Fibroblast of peridontal ligament (primary cell): ENCODE data around the gene SPATA6L.

ENCODE experiments used
- DNase-seq: peaks from one replicate; pipeline ENCODE4 v3.0.0-alpha.2; 2010; ENCODE audit errors: extremely low read depth

Gene SPATA6L, protein sequence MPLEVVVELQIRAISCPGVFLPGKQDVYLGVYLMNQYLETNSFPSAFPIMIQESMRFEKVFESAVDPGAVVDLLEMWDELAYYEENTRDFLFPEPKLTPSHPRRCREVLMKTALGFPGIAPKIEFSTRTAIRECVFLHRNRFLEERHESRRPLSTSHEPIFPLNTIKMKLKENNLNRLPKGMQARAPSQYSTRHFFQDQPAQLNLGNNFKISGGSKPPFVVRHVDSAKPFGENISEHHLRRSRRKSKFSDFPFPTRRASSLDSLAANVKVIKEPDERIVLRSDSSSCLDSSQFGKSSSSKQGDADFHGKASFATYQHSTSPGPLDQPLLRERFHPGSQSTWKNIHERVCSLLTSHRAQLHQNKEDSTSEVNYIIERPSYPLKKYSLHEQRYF

DNA sequence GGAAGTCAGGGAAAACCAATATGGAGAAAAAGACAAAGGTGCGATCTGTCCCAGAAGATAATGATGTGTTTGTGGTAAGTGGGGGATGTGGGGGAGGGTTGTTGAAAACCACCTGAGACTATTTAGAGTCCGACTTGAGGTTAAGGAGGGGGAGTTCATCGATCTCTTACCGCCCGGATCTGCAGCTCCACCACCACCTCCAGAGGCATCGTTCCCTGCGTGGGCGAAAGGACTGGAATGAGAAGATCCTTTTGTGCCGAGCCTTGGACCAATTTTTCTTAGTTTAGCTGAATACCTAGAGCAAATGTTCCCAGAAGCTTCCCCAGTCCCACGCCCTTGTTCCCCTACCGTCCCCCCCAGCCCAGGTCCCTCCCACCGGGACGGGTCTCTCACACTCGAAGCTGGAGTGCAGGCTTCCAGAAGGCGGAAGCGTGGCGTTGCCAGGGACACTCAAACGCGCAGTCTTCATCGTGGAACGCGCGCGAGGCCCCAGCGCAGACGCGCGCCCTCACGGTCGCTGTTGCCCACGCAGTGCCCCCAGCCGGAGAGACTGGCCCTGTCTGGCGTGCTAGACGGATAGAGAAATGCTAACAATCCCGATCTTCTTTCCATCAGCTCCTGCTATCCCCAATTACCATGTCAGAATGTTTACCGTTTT, at the start of gene SPATA6L:
Gene SPATA6L, minus strand, starts transcription at position 439 of the 658 bp plus-strand sequence. Its CDS starts 230 bp downstream, at position 209.
- DNase-seq: peak; percentile 45

DNA sequence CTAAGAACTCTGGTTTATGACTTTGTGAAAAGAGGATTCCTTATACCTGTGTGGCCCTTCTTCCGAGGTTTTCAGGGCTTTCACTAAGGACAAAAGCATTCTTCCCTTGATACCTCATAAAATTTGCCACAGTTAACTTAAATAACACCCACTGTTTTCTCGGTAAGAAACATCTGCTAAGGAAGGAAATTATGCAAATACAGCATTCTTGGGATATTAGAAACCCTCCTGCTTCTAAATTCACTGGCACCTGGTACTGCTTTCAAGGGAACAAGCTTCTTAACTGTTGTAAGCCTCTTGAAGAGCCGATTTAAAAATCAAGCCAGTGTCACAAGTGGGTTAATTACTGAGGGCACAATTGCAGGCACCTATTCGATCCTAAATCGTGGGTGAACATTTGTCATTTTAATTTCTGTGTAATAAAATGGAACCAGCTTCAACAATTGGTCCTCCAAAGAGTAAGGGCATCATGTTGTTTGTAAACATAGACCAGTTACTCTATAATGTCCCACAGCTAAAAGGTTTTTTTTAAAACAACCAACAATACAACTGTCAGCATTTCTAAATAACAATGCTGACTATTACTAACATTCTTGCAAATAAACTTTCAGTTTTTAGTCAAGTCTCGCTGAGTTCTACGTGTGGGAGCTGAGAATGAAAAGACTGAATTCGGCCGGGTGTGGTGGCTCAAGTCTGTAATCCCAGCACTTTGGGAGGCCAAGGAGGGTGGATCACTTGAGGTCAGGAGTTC, 48.2 kb upstream of the SPATA6L start:
- DNase-seq: no peak

DNA sequence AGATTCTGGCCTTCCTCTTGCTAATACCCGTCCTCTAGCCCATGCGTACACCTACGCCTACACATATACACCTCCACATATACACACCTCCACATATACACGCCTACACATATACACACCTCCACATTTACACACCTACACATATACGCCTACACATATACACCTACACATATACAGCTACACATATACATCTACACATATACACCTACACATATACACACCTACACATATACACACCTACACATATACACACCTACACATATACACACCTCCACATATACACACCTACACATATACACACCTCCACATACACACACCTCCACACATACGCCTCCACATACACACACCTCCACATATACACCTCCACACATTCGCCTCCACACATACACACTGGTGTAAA, 47.6 kb upstream of the SPATA6L start:
- DNase-seq: no peak

DNA sequence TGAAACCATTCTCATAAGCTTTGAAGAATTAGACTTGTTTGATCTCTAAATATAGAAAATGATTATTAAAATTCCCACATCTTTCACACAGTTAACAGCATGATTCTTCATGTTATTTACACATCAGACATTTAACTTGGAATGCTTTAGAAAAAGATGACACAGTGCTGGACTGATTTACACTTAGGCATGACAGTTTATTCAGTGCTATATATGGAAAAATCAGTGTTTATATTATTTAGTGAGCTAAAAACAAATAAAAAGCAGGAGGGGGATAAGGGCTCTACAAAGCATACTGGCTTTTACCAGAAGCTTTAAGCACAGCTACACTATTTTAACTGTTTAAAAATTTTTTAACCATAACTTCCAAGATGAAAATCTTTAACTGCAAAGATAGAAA, 43.1 kb upstream of the SPATA6L start:
- DNase-seq: no peak

DNA sequence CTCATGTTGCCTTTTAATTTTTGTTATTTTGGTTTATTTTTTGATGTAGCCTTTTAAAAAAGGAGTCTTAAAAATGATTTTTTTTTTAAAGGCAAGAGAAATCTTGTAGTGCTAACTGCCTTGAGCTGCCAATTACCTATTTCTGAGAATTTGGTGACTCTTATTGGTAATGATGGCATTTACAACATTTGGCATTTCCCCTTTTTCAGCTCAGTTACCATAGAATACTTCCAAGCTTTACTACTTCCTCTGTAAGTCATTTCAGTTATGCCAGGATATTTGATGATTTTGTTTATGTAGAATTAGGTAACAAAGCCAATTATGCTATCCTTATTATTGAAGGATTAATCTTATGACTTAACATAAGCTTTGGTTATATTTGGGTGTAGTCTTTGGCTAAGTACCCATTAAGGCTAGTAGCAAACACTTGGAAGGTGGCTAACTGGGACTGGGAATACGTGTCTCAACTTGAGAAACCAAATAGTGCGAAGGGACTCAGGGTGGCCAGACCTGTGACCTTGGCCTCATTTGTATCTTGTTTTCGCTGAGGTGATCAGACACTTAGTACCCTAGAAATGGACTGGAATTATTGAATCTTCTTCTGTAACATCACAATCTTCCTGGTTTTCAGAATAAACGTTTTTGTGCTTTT, 40.8 kb upstream of the SPATA6L start:
- DNase-seq: no peak

DNA sequence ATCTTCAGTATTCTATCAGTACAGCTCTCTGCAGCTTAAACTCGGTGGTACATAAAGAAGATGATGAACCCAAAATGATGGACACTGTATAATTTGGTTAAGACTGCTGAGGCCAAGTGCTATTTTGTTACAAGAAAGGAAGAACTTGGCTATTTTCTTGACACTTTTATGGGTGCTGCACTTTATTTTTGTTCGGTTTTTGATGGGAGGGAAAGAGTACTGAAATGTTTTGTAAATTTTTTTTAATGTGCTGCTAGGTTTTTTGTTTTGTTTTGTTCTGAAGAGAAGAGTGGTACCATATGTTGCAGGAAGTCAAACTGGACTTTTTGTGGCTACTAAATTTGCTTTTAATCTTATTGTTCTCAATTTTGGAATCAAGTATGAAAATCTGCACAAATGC, 39.7 kb upstream of the SPATA6L start:
- no peak for DNase-seq

DNA sequence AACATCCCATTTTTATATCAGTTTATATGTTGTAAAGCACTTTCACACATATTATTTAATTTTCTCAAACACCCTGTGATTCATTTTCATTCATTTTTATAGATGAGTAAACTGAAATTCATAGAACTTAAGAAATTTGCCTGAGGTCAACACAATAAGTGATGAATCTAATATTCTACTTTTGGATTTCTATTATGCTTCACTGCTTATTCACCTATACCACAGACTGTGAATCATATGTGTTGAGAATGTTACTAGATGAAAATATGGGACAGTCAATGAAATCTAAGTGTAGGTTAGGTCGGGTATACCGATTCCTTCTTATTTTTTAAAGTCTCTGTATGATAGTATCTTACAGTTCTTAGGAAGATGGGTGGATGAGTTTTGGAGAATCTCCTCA, 37.8 kb upstream of the SPATA6L start:
- DNase-seq: no peak

DNA sequence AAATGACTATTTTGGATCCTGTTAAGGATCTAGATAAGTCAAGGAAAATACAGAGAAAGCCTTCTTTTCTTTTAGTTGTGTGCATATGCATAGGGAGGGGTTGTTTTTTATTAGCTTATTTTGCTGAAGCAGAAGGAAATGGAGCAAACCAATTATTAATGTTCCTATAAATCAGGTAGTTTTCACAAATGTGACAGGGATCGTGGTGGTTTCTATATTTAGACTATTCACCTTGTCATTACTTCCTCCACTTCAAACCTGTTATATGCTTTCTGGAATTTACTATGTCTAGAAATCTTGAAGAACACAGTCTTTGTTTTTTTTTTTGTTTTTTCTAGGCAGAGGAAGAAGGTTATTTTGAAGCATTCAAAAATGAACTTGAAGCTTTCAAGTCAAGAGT, 35.2 kb upstream of the SPATA6L start:
- DNase-seq: no peak

DNA sequence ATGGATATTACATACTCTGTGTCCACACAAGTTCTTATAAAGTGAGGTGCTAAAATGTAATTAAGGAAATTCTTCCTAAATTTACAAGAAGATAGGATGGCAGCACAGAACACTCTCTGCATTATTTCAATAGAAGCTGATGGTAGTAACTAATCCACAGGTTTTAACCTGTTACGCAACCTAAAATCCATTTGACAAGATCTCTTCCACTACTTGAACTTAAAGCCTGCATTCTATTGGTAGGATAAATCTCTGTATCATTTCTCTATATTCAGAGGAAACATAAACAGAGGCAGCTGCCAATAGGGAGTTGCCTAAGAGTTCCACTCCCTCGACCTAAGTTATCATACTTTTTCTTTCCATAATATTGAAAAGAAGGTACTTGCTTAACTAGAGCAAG, 34.7 kb upstream of the SPATA6L start:
- DNase-seq: no peak

DNA sequence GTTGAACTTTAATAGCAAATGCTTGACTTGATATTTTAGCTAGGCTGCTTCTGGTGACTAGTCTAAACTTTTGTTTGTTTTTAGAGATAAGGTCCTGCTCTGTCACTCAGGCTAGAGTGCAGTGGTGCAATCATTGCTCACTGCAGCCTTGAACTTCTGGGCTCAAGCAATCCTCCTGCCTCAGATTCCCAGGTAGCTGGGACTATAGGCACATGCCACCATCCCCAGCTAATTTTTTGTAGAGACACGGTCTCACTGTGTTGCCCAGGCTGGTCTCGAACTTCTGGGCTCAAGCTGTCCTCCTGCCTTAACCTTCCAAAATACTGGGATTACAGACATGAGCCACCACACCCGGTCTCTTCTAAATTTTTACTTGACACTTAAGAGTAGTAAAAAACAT, 33.8 kb upstream of the SPATA6L start:
- DNase-seq: no peak

DNA sequence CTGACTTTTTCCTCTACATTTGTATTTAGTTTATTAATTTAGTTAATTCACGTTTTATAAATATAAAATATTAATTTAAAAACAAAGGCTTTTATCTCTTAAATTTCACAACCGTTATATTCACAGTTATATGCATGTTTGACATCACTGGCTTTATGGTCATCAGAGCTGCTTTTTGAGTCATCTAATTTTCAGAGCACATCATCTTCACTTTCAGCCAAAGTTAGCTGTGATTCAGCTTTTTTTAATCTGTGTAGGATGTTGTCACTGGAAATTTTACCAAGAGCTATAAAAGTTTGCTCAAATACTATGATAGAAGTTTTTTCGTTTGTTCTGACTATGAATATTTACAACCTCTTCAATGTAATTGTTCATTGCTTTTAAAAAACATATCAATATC, 25.5 kb upstream of the SPATA6L start:
- peak; percentile 87 for DNase-seq

DNA sequence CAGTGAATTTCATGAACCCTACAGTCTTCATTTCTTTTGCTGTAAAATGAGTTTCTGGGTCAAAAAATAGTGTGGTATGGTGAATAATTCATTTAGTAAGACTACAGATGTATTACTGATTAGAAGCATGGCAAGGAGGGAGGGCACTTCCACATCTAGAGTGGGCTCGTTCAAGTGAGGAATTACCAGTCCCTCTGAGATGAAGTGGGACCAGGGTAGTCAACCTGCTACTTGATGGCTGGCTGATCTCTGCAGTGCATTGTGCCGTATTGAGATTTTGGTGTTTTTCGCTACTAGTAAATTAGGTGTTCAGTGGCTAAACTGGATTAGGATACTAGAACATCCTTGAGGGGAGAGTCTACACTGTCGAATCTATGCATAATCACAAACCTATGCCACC, 23.9 kb upstream of the SPATA6L start:
- no peak for DNase-seq

DNA sequence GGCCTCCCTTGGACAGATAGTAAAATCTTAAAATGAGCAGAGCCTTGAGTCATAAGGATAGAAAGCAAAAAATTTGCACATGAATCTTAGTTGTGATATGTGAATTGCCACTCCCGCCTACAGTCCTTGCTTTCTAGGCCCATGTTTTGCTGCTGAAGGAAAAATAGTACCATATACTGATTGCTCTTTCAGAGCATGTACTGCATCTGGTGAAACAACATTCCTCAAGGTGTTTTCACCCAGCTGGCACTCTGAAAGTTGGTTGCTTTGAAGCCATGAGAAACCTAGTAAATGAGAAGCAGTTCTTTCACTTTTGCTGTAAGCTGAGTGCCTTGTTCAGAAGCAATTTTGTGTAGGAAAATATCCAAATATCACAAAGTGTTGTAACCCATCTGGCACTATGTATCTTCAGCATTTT, 23.4 kb upstream of the SPATA6L start:
- peak; percentile 38 for DNase-seq

DNA sequence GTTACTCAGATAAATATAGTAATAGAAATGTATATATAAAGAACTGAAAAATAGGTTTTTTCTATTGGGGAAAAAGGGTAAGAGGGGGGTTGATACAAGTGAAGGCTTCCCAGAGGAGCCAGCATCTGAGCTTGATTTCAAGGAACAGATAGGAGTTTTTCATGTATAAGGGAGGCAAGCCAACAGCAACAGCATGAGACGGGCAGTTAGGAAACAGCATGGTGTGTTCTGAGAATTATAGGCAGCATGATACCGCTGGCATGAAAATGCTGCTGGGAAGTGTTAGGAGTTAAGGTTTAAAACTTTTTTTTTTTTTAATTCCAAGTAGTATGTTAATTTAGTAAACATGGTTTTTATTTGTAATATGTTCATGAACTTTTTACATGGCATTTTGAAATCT, 22.7 kb upstream of the SPATA6L start:
- DNase-seq: peak; percentile 44

DNA sequence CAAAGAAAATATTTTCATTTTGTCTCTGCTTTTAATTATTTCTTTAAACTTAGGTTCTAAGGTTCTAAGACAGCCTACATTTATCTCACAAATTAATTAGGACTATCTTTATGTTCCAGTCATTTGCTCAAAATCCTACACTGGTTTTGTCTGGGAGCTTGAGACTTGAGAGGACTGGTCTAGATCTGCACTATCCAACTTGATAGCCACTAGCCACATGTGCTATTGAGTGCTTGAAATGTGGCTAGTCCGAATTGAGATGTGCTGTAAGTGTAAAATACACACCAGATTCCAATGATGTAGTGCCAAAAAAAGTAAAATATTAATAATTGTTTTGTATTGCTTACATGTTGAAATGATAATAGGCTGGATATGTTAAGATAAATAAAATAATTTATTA, 20.3 kb upstream of the SPATA6L start:
- DNase-seq: no peak

DNA sequence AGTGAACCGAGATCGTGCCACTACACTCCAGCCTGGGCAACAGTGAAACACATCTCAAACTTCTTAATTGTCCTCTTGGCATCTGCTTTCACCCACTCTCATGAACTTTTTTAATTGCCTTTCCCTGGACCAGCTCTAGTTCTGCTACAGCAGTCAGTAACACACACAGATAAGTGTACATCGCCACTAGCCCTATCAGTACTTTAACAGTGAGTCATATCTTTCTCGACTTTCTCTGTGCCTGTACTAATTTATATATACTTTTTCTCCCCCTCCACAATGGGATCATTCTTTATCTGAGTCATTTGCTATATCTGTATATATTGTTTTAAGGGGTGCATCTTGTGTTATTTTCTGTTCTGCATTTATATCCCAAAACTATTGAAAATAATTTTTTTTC, 19.8 kb upstream of the SPATA6L start:
- DNase-seq: no peak

DNA sequence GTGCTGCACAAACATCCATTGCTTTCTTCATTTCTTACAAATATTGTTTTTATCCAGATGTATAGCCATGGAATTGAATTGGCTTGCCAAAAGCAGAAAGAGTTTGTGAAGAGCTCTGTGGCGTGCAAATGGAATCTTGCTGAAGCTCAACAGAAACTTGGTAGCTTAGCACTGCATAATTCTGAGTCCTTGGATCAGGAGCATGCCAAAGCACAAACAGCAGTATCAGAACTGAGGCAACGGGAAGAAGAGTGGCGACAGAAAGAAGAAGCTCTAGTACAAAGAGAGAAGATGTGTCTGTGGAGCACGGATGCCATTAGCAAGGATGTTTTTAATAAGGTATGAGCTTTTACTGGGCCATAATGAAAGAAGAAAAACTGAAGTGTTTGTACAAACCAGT, 18.5 kb upstream of the SPATA6L start:
- no peak for DNase-seq

DNA sequence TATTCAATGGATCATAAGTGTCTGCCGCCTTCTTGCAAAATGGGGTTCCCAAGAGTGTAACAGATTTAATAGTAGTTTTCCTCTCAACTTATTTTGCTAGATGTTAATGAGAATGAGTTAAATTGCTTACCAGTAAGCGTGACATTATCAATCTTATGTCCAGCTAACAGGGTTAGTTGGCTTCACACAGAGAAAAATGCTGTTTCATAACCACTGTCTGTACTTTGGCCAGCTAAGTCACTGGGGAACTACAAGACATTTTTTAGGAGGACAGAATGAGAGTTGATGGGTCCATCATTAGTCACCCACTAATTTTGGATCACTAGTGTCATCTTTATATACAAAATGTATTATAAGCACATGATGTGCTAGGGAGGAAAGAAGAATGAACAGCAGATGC, 14.5 kb upstream of the SPATA6L start:
- peak; percentile 61 for DNase-seq

DNA sequence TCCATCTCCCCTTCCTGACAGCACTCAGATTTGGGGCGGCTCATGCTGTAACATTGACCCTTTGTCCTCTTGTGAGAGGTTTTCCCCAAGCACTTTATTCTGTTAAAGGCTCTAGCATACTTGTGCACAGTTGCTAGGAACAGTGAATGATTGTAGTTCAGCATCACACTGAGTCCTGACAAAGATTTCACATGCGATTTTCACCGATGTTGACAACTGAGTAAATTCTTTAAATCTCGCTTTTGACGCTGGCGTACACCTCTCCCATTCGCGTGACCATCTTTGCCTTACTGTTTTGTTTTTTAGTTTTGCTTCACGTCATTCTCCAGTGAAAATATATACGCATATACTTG, 13.9 kb upstream of the SPATA6L start:
- DNase-seq: peak; percentile 34

DNA sequence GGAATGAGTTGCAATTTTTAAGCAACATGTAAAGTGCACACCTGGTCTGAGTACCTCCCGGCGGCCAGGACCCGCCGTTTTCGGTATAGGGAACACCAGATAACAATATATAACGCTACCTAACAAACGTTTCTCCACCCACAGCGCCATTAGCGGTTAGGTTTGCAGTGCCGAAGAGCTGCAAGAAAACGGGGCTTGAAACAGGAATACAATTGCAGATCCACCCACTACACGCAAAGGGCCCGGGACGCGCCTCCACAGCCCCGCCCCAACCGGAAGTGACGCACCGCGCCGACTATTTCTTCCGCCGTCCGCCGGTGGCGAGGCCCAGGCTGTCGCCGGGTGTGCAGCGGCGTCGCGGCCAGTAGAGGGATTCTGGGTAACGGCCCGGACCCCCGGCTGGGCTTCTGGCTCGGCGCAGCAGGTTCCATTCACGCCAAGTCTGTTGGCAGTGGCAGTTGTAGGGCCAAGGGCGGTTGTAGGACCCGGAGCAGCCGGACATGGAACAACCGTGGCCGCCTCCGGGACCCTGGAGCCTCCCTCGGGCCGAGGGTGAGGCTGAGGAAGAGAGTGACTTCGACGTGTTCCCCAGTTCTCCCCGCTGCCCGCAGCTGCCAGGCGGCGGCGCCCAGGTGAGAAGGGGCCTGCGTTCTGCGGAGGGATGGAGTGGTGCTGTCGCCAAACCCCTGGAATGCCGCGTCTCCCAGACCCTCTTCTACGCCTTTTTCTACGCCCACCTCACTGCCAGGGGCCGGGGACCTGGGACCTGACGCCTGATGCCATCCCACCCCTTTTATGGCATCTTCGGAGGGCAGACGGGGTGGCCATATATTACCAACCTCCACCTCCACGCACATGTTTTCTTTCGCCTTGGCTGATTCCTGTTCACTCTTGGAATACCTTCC, 13.2 kb upstream of the SPATA6L start, which contains the start of gene CDC37L1:
Gene CDC37L1, plus strand, starts transcription at position 302 of the 905 bp plus-strand sequence. Its CDS starts 199 bp downstream, at position 501.
- DNase-seq: peak; percentile 94

DNA sequence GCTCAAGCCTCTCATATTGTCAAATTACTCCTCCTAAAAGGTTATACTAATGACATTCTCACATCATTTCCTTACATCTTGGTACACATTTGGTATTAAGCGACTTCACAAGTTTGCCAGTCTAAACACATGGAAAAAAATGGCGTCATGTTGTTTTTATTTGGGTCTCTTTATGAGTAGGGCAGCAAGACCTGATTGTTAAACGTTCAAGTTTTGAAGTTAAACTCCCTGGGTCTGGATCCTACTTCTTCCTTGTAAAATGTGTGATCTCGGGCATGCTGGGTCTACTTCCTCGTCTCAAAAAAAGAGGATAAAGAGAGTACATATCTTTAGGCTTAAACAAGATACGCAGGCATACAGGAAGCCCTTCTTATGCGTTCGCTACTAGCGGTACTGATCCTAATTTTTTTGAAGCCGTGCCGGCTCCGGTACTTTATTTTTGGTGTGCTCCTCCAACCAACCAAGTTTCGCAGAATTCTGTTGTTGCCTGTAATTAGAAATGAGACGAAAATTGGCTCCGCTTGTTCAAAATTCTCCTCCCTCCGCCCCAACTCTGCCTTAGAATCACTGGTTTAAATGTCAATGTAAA, 12.5 kb upstream of the SPATA6L start:
- DNase-seq: peak; percentile 53
